Measurements from ENCODE around the gene BDP1. TPM values are rescaled to one million over a fixed set of nuclear protein-coding genes. Genes with fewer than 3 reads are reported as not detected.
"Not testable (repeated sequence)": the region's sequence is repeated elsewhere in the genome, so short reads cannot be mapped to it uniquely, and the experiment has no call there.

The BDP1 gene, protein sequence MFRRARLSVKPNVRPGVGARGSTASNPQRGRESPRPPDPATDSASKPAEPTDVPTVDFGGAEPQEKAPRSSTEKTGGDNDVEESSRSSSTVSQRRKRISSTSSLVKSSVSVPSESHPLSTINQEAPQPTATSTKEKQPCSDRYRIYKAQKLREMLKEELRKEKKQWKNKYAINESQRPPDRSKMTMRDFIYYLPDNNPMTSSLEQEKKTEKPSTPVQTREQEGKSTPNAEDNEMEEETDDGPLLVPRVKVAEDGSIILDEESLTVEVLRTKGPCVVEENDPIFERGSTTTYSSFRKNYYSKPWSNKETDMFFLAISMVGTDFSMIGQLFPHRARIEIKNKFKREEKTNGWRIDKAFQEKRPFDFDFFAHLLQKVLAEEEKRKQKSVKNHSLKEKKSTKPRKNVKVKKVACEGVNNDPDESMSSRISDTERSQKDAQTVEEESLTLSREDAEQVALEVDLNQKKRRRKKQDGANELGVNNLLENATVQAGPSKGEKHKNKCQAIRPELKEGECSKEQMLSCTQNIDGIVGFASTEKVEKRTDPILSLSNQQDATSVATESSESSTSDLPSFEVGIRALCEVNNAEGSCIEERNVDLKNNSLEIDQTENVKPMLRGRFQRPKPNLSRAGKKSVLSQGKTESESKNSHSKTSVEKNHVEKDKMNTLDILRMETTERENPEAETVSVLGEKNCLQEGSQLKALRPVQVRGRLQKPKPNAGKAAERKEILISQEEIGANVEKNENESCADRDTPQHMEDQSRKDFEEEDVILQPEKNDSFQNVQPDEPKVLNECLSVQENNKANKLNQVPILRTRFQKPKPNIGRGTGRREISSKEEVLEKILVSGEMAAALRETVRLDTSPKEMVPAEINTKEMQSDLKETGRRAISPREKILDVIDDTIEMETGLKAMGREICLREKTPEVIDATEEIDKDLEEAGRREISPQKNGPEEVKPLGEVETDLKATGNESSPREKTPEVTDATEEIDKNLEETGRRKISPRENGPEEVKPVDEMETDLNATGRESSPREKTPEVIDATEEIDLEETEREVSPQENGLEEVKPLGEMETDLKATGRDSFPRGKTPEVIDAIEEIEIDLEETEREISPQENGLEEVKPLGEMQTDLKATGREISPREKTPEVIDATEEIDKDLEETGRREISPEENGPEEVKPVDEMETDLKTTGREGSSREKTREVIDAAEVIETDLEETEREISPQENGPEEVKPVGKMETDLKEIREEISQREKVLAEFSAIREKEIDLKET (N-terminal part only)
- total RNA-seq (2014; rRNA removed; shearing (Covaris generic)) = 13.0 and 21.4 TPM in 2 replicates

GRCh38 chr5:71455427-71456361 lies at the start of gene BDP1:
Gene BDP1 (plus strand): TSS chr5:71455651. CDS start chr5:71455878, 227 bp downstream.
- DNase-seq (ENCODE audit: low spot score) = peak; percentile 97
- in situ Hi-C loops (cut with HindIII; ENCODE audit: low sequenced_read_pairs) = no loop called here

GRCh38 chr5:71410088-71410487 lies 45.4 kb upstream of the BDP1 start:
- DNase-seq (ENCODE audit: low spot score); in situ Hi-C loops (cut with HindIII; ENCODE audit: low sequenced_read_pairs): not testable (repeated sequence)

- in situ Hi-C loops (cut with HindIII; ENCODE audit: low sequenced_read_pairs); DNase-seq (ENCODE audit: low spot score): not testable (repeated sequence)
Measured at GRCh38 chr5:71415626-71416025, 39.8 kb upstream of the BDP1 start.

DNA sequence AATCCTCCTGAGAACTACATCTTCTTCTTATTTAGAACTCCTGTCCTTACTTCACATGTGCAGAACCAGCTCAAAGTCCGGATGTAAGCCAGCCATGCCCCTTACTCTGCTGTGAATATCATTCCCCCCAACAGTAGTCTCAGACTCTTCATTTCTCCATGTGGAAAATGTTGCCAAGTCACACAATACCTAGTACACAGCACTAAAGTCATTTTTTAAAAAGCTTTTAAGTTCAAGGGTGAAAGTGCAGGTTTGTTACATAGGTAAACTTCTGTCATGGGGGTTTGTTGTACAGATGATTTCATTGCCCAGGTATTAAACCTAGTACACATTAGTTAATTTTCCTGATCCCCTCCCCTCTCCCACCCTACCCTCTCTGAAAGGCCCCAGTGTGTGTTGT lies 37.4 kb upstream of the BDP1 start:
- DNase-seq (ENCODE audit: low spot score); in situ Hi-C loops (cut with HindIII; ENCODE audit: low sequenced_read_pairs): not testable (repeated sequence)

DNA sequence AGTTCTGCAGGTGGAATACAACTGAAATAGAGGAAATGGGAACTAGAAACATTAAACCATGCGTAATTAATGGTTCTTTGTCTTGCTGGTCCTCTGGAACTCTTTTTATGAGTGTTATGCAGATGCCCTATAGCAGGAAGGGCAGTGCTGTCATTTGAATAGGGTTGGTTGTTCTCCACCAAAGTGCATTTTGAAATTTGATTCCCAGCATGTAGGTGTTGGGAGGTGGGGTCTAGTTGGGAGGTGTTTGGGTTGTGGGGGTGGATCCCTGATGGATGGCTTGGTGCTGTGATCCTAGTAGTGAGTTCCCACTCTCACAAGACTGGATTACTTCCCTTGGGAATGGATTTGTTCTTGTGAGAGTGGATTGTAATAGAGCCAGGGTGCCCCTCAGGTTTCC lies 34.2 kb upstream of the BDP1 start:
- DNase-seq (ENCODE audit: low spot score); in situ Hi-C loops (cut with HindIII; ENCODE audit: low sequenced_read_pairs): not testable (repeated sequence)

DNA sequence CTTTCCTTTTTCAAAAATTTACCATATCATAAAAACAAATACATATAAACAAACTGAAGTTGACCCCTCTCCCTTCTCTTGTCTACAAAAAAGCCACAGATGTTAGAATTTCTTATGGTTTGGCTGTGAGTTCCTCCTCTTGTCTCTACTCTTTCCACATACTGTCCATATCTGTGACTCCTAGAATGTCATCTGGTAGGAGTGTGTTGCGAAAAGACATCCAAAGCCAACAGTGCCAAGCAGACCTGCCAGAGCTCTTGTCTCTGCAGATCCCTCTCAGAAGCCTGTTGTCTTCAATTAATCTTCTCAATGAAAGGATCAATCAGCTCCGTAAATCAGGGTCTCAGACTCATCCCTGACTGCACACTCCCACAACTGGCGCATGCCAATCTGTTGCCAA lies 31.6 kb upstream of the BDP1 start:
- in situ Hi-C loops (cut with HindIII; ENCODE audit: low sequenced_read_pairs); DNase-seq (ENCODE audit: low spot score): not testable (repeated sequence)

GRCh38 chr5:71426686-71427474 lies 28.6 kb upstream of the BDP1 start:
- in situ Hi-C loops (cut with HindIII; ENCODE audit: low sequenced_read_pairs); DNase-seq (ENCODE audit: low spot score): not testable (repeated sequence)

GRCh38 chr5:71432410-71432809 lies 23.0 kb upstream of the BDP1 start:
- DNase-seq (ENCODE audit: low spot score); in situ Hi-C loops (cut with HindIII; ENCODE audit: low sequenced_read_pairs): not testable (repeated sequence)

GRCh38 chr5:71434825-71435224 lies 20.6 kb upstream of the BDP1 start:
- in situ Hi-C loops (cut with HindIII; ENCODE audit: low sequenced_read_pairs); DNase-seq (ENCODE audit: low spot score): not testable (repeated sequence)

- in situ Hi-C loops (cut with HindIII; ENCODE audit: low sequenced_read_pairs) = not testable (repeated sequence)
Measured at GRCh38 chr5:71441564-71441963, 13.9 kb upstream of the BDP1 start.

DNA sequence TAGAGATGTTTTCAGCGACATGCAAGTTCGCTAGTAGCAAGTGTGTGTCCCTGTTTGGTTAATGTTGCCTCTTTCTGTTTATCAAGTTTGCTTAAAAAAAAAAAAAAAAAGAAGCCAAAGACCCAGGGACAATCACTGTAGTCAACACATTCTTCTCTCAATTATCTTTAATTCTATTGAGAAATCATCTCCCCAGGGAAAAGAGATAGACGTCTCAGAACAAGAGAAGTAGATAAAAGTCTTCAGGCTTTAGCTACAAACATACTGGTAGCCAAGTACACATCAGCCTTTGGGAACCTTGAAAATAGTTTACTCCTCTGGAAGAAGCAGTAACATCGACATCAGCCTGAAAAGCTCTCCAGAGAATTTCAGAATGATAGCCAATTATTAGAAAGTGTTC lies 11.6 kb upstream of the BDP1 start:
- in situ Hi-C loops (cut with HindIII; ENCODE audit: low sequenced_read_pairs) = not testable (repeated sequence)

More at GRCh38 chr5:71441564-71441963, 13.9 kb upstream of the BDP1 start:
- not testable (repeated sequence) for DNase-seq (ENCODE audit: low spot score)

GRCh38 chr5:71445015-71445414 lies 10.4 kb upstream of the BDP1 start:
- in situ Hi-C loops (cut with HindIII; ENCODE audit: low sequenced_read_pairs) = not testable (repeated sequence)

More for the DNA sequence above, 11.6 kb upstream of the BDP1 start:
- not testable (repeated sequence) for DNase-seq (ENCODE audit: low spot score)

GRCh38 chr5:71445523-71446152 lies 9.8 kb upstream of the BDP1 start:
- in situ Hi-C loops (cut with HindIII; ENCODE audit: low sequenced_read_pairs) = not testable (repeated sequence)
- DNase-seq (ENCODE audit: low spot score) = peak; percentile 8

More at GRCh38 chr5:71445015-71445414, 10.4 kb upstream of the BDP1 start:
- DNase-seq (ENCODE audit: low spot score) = not testable (repeated sequence)

DNA sequence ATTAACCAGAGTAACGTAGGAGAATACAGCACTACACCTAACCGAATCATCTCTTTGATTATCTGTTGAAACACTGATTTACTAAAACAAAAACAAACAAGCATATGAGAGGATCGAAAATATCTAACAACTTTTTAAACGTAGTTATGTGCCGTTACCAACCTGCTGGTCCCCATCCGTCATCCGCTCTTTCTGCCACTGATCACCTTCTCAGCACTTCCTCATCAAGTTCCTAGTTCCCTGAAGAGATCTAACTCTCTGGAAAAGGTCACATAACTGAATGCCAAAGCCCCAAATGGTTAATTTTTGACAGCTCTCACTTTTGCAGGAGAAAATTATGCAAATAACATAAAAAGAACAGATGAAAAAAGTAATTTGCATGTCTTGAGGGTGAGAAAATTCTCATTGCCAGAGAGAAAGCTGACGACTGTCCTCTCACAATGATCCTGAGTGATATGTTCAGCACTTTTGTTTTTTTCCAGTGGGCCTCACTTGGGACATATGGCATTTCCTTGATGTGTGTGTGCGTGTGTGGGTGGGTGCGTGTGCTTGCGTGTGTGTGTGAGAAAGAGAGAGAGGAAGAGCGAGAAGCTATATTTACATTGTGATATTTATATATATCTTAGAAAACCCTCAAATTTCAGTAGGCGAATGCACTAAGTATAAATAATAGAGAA lies 8.8 kb upstream of the BDP1 start:
- DNase-seq (ENCODE audit: low spot score); in situ Hi-C loops (cut with HindIII; ENCODE audit: low sequenced_read_pairs): not testable (repeated sequence)

- DNase-seq (ENCODE audit: low spot score) = peak; percentile 40
Measured at GRCh38 chr5:71447218-71447808, 8.1 kb upstream of the BDP1 start.

GRCh38 chr5:71452876-71453275 lies 2.6 kb upstream of the BDP1 start:
- DNase-seq (ENCODE audit: low spot score) = no peak
- in situ Hi-C loops (cut with HindIII; ENCODE audit: low sequenced_read_pairs) = no loop called here

More at GRCh38 chr5:71447218-71447808, 8.1 kb upstream of the BDP1 start:
- in situ Hi-C loops (cut with HindIII; ENCODE audit: low sequenced_read_pairs) = not testable (repeated sequence)

Data from G401 (cell line).